HEK293 (cell line): ENCODE data around the gene ADIPOR2.

Experiments used
- KLF10 ChIP-seq: fragments of 450-650 bp; IDR thresholded peaks from 2 replicates; pipeline ENCODE4 v1.5.1; 2018; ENCODE audit warnings: missing biosample characterization, mild to moderate bottlenecking, missing genetic modification characterization
- REST ChIP-seq: fragments of 450-650 bp; formaldehyde crosslinking; IDR thresholded peaks from 2 replicates; pipeline ENCODE4 v1.5.1; 2016; ENCODE audit warnings: missing biosample characterization, missing genetic modification characterization
- SP2 ChIP-seq: fragments of 450-650 bp; formaldehyde crosslinking; IDR thresholded peaks from 2 replicates; pipeline ENCODE4 v1.5.1; 2016; ENCODE audit warnings: missing biosample characterization, missing genetic modification characterization
- ZBTB6 ChIP-seq: fragments of 450-650 bp; formaldehyde crosslinking; IDR thresholded peaks from 2 replicates; pipeline ENCODE4 v1.5.1; 2017; ENCODE audit warnings: missing biosample characterization, missing genetic modification characterization
- ZNF558 ChIP-seq: fragments of 450-650 bp; formaldehyde crosslinking; IDR thresholded peaks from 2 replicates; pipeline ENCODE4 v1.5.1; 2016; ENCODE audit warnings: missing biosample characterization, missing genetic modification characterization
- ZSCAN18 ChIP-seq: fragments of 450-650 bp; formaldehyde crosslinking; IDR thresholded peaks from 2 replicates; pipeline ENCODE4 v1.5.1; 2016; ENCODE audit warnings: missing biosample characterization, missing genetic modification characterization

GRCh38 chr12:1744932-1745331, 54.1 kb downstream of the ADIPOR2 start:
- no peak for TF ChIP-seq ZBTB6 (tag by site-specific recombination)
- no peak for TF ChIP-seq ZNF558 (tag by site-specific recombination)
- no peak for TF ChIP-seq KLF10
- no peak for TF ChIP-seq REST (tag by site-specific recombination)
- no peak for TF ChIP-seq ZSCAN18 (tag by site-specific recombination)
- TF ChIP-seq SP2 (tag by site-specific recombination) = no peak
